GM18519 (cell line): Measurements from ENCODE around the gene SDHB.

Experiments used
- ATAC-seq: cut with Tn5 transposase; IDR thresholded peaks from one replicate; pipeline ENCODE4 v1.9.1; 2021; ENCODE audit warnings: mild to moderate bottlenecking, moderate library complexity; ENCODE audit not compliant: unreplicated experiment, low FRiP score

The SDHB gene

GRCh38 chr1:16972189-16972895 is 81.5 kb downstream of the SDHB start:
- no peak for ATAC-seq

GRCh38 chr1:16971341-16972188 is 82.3 kb downstream of the SDHB start:
- ATAC-seq, result no peak

- no peak for ATAC-seq
Measured at GRCh38 chr1:16970132-16970910, 83.5 kb downstream of the SDHB start.

GRCh38 chr1:16969651-16970050 is 84.2 kb downstream of the SDHB start:
- ATAC-seq, result no peak

- no peak for ATAC-seq
Measured at GRCh38 chr1:16969057-16969611, 84.7 kb downstream of the SDHB start.
